OCI-LY3 (cell line): Measurements from ENCODE around the gene PGP.

Experiments used
- EZH2phosphoT487 ChIP-seq: fragments of 200-600 bp; shearing (Covaris generic); IDR thresholded peaks from 2 replicates; pipeline ENCODE4 v1.6.1; 2018; ENCODE audit warnings: antibody characterized with exemption, mixed run types, low read depth
- TF ChIP-seq, protein P1 (sequence below): fragments of 200-600, 300-600 bp; sonication (generic); IDR thresholded peaks from 2 replicates; pipeline ENCODE4 v1.5.1; 2014; ENCODE audit warnings: antibody characterized with exemption, low read length, low read depth

- TF ChIP-seq, protein P1, sequence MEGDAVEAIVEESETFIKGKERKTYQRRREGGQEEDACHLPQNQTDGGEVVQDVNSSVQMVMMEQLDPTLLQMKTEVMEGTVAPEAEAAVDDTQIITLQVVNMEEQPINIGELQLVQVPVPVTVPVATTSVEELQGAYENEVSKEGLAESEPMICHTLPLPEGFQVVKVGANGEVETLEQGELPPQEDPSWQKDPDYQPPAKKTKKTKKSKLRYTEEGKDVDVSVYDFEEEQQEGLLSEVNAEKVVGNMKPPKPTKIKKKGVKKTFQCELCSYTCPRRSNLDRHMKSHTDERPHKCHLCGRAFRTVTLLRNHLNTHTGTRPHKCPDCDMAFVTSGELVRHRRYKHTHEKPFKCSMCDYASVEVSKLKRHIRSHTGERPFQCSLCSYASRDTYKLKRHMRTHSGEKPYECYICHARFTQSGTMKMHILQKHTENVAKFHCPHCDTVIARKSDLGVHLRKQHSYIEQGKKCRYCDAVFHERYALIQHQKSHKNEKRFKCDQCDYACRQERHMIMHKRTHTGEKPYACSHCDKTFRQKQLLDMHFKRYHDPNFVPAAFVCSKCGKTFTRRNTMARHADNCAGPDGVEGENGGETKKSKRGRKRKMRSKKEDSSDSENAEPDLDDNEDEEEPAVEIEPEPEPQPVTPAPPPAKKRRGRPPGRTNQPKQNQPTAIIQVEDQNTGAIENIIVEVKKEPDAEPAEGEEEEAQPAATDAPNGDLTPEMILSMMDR = no peak
- no peak for TF ChIP-seq EZH2phosphoT487
Measured at GRCh38 chr16:2226245-2226793, 11.7 kb upstream of the PGP start.
